HCT116 (cell line): ENCODE data around the gene ASB14. TPM values are rescaled to one million over a fixed set of nuclear protein-coding genes. Genes with fewer than 3 reads are reported as not detected.

Experiments
- ATAC-seq: fragments of 200-7000 bp; cut with Tn5 transposase; 2 replicates; pipeline ENCODE4 v1.9.1; 2020; ENCODE audit warnings: mild to moderate bottlenecking, moderate library complexity
- BruUV-seq: library from RNA; stranded (reverse); fragments of 400-500 nt; replicated peaks from 2 replicates; lab custom pipeline; 2021; lab: Mats Ljungman, UMichigan
- CTCF ChIA-PET: fragments of 300-600 bp; sonication (Branson Sonifier 250); formaldehyde crosslinking; loops from one replicate; lab custom pipeline; 2021; ENCODE audit warnings: antibody characterized with exemption; lab: Charles Lee
- POLR2A ChIA-PET: fragments of 300-600, 350-600 bp; sonication (Branson Sonifier 250); formaldehyde crosslinking; loops from one replicate; lab custom pipeline; 2021; ENCODE audit warnings: antibody characterized with exemption; lab: Charles Lee
- RAD21 ChIA-PET, 2 experiments: fragments of 300-600 bp; sonication (Branson Sonifier 250); formaldehyde crosslinking; loops; one replicate each; lab custom pipeline; 2023; ENCODE audit warnings: low total read pairs in 2 of 2; ENCODE audit not compliant: uncharacterized antibody in 2 of 2, unreplicated experiment in 2 of 2, low non-redundant PET in 1 of 2; lab: Charles Lee
- DNase-seq: peaks from one replicate; pipeline ENCODE4 v3.0.0-alpha.2; 2010; ENCODE audit warnings: low read depth, low spot score
- H2AFZ ChIP-seq: fragments of 200-600 bp; shearing (Covaris generic), sonication (generic); 2 replicates; pipeline ENCODE4 v1.6.1; 2017; ENCODE audit warnings: low read depth, mixed run types, mixed read lengths, antibody characterized with exemption, low read length; ENCODE audit not compliant: poor library complexity, severe bottlenecking
- H3K27ac ChIP-seq: 2 replicates; pipeline ENCODE4 v1.5.1; 2012; ENCODE audit warnings: low read depth, low read length
- H3K27me3 ChIP-seq: fragments of 200-600 bp; sonication (generic); 2 replicates; pipeline ENCODE4 v1.6.1; 2016; ENCODE audit warnings: mixed run types, low read length, mixed read lengths; ENCODE audit not compliant: insufficient read depth
- H3K36me3 ChIP-seq, 2 experiments: fragments of 200-500 bp in 1 of 2; fragments of 200-600 bp in 1 of 2; sonication (Bioruptor generic) in 1 of 2; sonication (generic) in 1 of 2; 2 replicates each; pipeline versions ENCODE4 v1.5.1 to v1.6.1; 2014 to 2016; ENCODE audit warnings: low read length in 2 of 2, inconsistent platforms in 1 of 2, mixed read lengths in 1 of 2, mixed run types in 1 of 2; ENCODE audit not compliant: insufficient read depth in 2 of 2, control insufficient read depth in 1 of 2
- H3K4me1 ChIP-seq, 2 experiments: fragments of 200-600 bp in 1 of 2; sonication (generic) in 1 of 2; 2 replicates each; pipeline versions ENCODE4 v1.5.1 to v1.6.1; 2012 to 2017; ENCODE audit warnings: low read length in 2 of 2, inconsistent platforms in 1 of 2, mild to moderate bottlenecking in 1 of 2, mixed read lengths in 1 of 2, mixed run types in 1 of 2, moderate library complexity in 1 of 2; ENCODE audit not compliant: insufficient read depth in 2 of 2, control insufficient read depth in 1 of 2
- H3K4me2 ChIP-seq: fragments of 200-600 bp; sonication (generic); 2 replicates; pipeline ENCODE4 v1.6.1; 2017; ENCODE audit warnings: mixed run types, low read length, mixed read lengths
- H3K4me3 ChIP-seq, 2 experiments: fragments of 200-600 bp in 1 of 2; sonication (generic) in 1 of 2; replicated peaks in 1 of 2; 2 replicates each; pipeline ENCODE4 v1.5.1; 2011 to 2016; ENCODE audit warnings: low read length in 2 of 2, control low read depth in 1 of 2, low read depth in 1 of 2, mild to moderate bottlenecking in 1 of 2, mixed read lengths in 1 of 2, mixed run types in 1 of 2
- H3K79me2 ChIP-seq: fragments of 200-600 bp; sonication (generic); 2 replicates; pipeline ENCODE4 v1.6.1; 2017; ENCODE audit warnings: mild to moderate bottlenecking, mixed run types, low read length, moderate library complexity, mixed read lengths; ENCODE audit not compliant: insufficient read depth
- H3K9ac ChIP-seq: fragments of 200-600 bp; sonication (generic); 2 replicates; pipeline ENCODE4 v1.6.1; 2016; ENCODE audit warnings: low read length, mixed read lengths
- H3K9me2 ChIP-seq: fragments of 200-600 bp; sonication (generic), shearing (Covaris generic); 2 replicates; pipeline ENCODE4 v1.6.1; 2017; ENCODE audit warnings: mixed run types, mild to moderate bottlenecking, moderate library complexity; ENCODE audit not compliant: insufficient read depth
- H3K9me3 ChIP-seq, 2 experiments: fragments of 200-500 bp in 1 of 2; fragments of 200-600 bp in 1 of 2; sonication (Bioruptor generic) in 1 of 2; sonication (generic) in 1 of 2; 2 replicates each; pipeline ENCODE4 v1.6.1; 2014 to 2017; ENCODE audit warnings: low read length in 2 of 2, mixed read lengths in 2 of 2, inconsistent platforms in 1 of 2, low read depth in 1 of 2, mild to moderate bottlenecking in 1 of 2, mixed run types in 1 of 2, moderate library complexity in 1 of 2; ENCODE audit not compliant: control insufficient read depth in 1 of 2, insufficient read depth in 1 of 2
- H4K20me1 ChIP-seq: fragments of 200-600 bp; sonication (generic), shearing (Covaris generic); 2 replicates; pipeline ENCODE4 v1.6.1; 2017; ENCODE audit warnings: mixed run types, mild to moderate bottlenecking, moderate library complexity; ENCODE audit not compliant: insufficient read depth
- CBX3 ChIP-seq: IDR thresholded peaks from 2 replicates; pipeline ENCODE4 v1.6.1; 2012; ENCODE audit warnings: low read depth
- CEBPB ChIP-seq: IDR thresholded peaks from 2 replicates; pipeline ENCODE4 v1.6.1; 2012; ENCODE audit warnings: low read depth
- EGR1 ChIP-seq: IDR thresholded peaks from 2 replicates; pipeline ENCODE4 v1.6.1; 2012; ENCODE audit warnings: low read depth
- ELF1 ChIP-seq: IDR thresholded peaks from 2 replicates; pipeline ENCODE4 v1.6.1; 2012; ENCODE audit warnings: low read depth, borderline replicate concordance
- EZH2 ChIP-seq: fragments of 200-600 bp; sonication (generic); IDR thresholded peaks from 2 replicates; pipeline ENCODE4 v1.6.1; 2017; ENCODE audit warnings: antibody characterized with exemption, mixed run types
- EZH2phosphoT487 ChIP-seq: fragments of 200-600 bp; IDR thresholded peaks from 2 replicates; pipeline ENCODE4 v1.6.1; 2018; ENCODE audit warnings: antibody characterized with exemption, borderline replicate concordance
- FOSL1 ChIP-seq: IDR thresholded peaks from 2 replicates; pipeline ENCODE4 v1.6.1; 2012; ENCODE audit warnings: low read depth
- JUND ChIP-seq: IDR thresholded peaks from 2 replicates; pipeline ENCODE4 v1.6.1; 2012
- POLR2AphosphoS5 ChIP-seq: IDR thresholded peaks from 2 replicates; pipeline ENCODE4 v1.6.1; 2011; ENCODE audit warnings: mild to moderate bottlenecking, low read depth, low read length, moderate library complexity
- RAD21 ChIP-seq: IDR thresholded peaks from 2 replicates; pipeline ENCODE4 v1.6.1; 2012; ENCODE audit warnings: low read depth, mild to moderate bottlenecking
- SIN3A ChIP-seq: IDR thresholded peaks from 2 replicates; pipeline ENCODE4 v1.6.1; 2012; ENCODE audit warnings: low read depth
- SP1 ChIP-seq: IDR thresholded peaks from 2 replicates; pipeline ENCODE4 v1.6.1; 2012; ENCODE audit warnings: low read depth
- YY1 ChIP-seq: IDR thresholded peaks from 2 replicates; pipeline ENCODE4 v1.6.1; 2011; ENCODE audit warnings: low read length, low read depth, moderate library complexity, mild to moderate bottlenecking; ENCODE audit not compliant: insufficient replicate concordance; ENCODE audit errors: extremely low read depth
- ZFX ChIP-seq: fragments of 450-650 bp; IDR thresholded peaks from 2 replicates; pipeline ENCODE4 v1.6.1; 2017
- ZNF274 ChIP-seq: fragments of 200-500 bp; sonication (Bioruptor generic); IDR thresholded peaks from 2 replicates; pipeline ENCODE4 v1.6.1; 2014; ENCODE audit warnings: mild to moderate bottlenecking, low read depth, low read length, inconsistent platforms
- intact Hi-C: fragments of 100-400 bp; cut with micrococcal nuclease; formaldehyde crosslinking; loops from 2 replicates; pipeline ENCODE4 v1.10.0; 2022
- total RNA-seq: library from RNA; stranded (reverse); gene quantifications from one replicate; pipeline ENCODE4 v1.2.1, GENCODE V29; 2021; ENCODE audit not compliant: unreplicated experiment
- TF ChIP-seq, protein P1 (sequence below): IDR thresholded peaks from 2 replicates; pipeline ENCODE4 v1.6.1; 2012
- TF ChIP-seq, protein P2 (sequence below): IDR thresholded peaks from 2 replicates; pipeline ENCODE4 v1.6.1; 2012; ENCODE audit warnings: low read depth
- TF ChIP-seq, protein P3 (sequence below), 3 experiments: fragments of 200-600 bp in 1 of 3; sonication (generic) in 1 of 3; IDR thresholded peaks in 2 of 3; conservative IDR thresholded peaks in 1 of 3; 2 replicates each; pipeline ENCODE4 v1.5.1; 2012 to 2017; ENCODE audit warnings: low read depth in 2 of 3, low read length in 2 of 3, antibody characterized with exemption in 1 of 3, borderline replicate concordance in 1 of 3, control low read depth in 1 of 3, mild to moderate bottlenecking in 1 of 3, mixed read lengths in 1 of 3, mixed run types in 1 of 3, moderate library complexity in 1 of 3; ENCODE audit not compliant: insufficient read depth in 1 of 3
- TF ChIP-seq, protein P4 (sequence below): IDR thresholded peaks from 2 replicates; pipeline ENCODE4 v1.6.1; 2011; ENCODE audit warnings: mild to moderate bottlenecking, low read length, moderate library complexity; ENCODE audit not compliant: insufficient replicate concordance; ENCODE audit errors: extremely low read depth
- TF ChIP-seq, protein P5 (sequence below): IDR thresholded peaks from 2 replicates; pipeline ENCODE4 v1.6.1; 2012

Gene ASB14
- total RNA-seq, 1 experiment from 2014 or later: not detected

DNA sequence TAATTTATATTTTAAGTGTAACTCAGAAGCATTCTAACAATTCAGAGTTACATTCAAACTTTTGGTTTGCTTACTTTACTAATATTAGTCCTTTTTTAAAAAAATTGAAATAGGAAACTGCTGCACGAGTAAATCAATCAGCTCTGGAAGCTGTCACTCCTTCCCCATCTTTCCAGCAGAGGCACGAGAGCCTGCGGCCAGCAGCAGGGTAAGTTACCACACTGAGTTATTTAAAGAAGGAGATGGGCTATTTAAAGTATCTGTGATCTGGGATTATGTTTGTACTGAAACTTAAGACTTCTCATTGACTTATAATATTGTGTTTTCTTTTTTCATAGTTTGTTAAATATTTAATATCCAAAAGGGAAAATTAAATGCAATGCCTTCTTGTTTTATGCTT lies 35.6 kb downstream of the ASB14 start:
- Histone ChIP-seq H3K36me3 (peaks cover 28 to 45% of the 10 kb centered on the region in 2 experiments), H2AFZ (no peak overlapping the region), H3K27ac (no peak overlapping the region), H3K4me3 (no peak overlapping the region), H3K9me2 (no peaks in the 10 kb centered on the region), H3K27me3 (no peaks in the 10 kb centered on the region), H3K4me2 (no peak overlapping the region), H4K20me1 (no peaks in the 10 kb centered on the region), H3K4me1 (no peaks in the 10 kb centered on the region), H3K9me3 (no peaks in the 10 kb centered on the region), H3K79me2 (no peaks in the 10 kb centered on the region; the same call in 1 of the 2 replicates), H3K9ac (no peak overlapping the region)
- DNase-seq: no peak
- ChIA-PET POLR2A (interaction anchor here (0.6 kb wide), 1 partner anchor 22 kb away, joined by 5 read pairs; no protein-coding TSS in a partner anchor), CTCF (no interaction called here), RAD21 (no interaction called here)
- TF ChIP-seq SIN3A: no peak
- no peak for TF ChIP-seq JUND
- TF ChIP-seq EZH2: no peak
- no peak for TF ChIP-seq EGR1
- no peak for TF ChIP-seq POLR2AphosphoS5
- TF ChIP-seq ZNF274: no peak
- TF ChIP-seq RAD21: no peak
- TF ChIP-seq ELF1: no peak
- no peak for TF ChIP-seq CEBPB
- no peak for TF ChIP-seq YY1
- TF ChIP-seq FOSL1: no peak
- TF ChIP-seq, protein P1, sequence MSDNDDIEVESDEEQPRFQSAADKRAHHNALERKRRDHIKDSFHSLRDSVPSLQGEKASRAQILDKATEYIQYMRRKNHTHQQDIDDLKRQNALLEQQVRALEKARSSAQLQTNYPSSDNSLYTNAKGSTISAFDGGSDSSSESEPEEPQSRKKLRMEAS: no peak
- no peak for TF ChIP-seq EZH2phosphoT487
- TF ChIP-seq, protein P2, sequence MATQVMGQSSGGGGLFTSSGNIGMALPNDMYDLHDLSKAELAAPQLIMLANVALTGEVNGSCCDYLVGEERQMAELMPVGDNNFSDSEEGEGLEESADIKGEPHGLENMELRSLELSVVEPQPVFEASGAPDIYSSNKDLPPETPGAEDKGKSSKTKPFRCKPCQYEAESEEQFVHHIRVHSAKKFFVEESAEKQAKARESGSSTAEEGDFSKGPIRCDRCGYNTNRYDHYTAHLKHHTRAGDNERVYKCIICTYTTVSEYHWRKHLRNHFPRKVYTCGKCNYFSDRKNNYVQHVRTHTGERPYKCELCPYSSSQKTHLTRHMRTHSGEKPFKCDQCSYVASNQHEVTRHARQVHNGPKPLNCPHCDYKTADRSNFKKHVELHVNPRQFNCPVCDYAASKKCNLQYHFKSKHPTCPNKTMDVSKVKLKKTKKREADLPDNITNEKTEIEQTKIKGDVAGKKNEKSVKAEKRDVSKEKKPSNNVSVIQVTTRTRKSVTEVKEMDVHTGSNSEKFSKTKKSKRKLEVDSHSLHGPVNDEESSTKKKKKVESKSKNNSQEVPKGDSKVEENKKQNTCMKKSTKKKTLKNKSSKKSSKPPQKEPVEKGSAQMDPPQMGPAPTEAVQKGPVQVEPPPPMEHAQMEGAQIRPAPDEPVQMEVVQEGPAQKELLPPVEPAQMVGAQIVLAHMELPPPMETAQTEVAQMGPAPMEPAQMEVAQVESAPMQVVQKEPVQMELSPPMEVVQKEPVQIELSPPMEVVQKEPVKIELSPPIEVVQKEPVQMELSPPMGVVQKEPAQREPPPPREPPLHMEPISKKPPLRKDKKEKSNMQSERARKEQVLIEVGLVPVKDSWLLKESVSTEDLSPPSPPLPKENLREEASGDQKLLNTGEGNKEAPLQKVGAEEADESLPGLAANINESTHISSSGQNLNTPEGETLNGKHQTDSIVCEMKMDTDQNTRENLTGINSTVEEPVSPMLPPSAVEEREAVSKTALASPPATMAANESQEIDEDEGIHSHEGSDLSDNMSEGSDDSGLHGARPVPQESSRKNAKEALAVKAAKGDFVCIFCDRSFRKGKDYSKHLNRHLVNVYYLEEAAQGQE: no peak
- TF ChIP-seq CBX3: no peak
- TF ChIP-seq ZFX: no peak
- no peak for TF ChIP-seq SP1
- TF ChIP-seq, protein P3, sequence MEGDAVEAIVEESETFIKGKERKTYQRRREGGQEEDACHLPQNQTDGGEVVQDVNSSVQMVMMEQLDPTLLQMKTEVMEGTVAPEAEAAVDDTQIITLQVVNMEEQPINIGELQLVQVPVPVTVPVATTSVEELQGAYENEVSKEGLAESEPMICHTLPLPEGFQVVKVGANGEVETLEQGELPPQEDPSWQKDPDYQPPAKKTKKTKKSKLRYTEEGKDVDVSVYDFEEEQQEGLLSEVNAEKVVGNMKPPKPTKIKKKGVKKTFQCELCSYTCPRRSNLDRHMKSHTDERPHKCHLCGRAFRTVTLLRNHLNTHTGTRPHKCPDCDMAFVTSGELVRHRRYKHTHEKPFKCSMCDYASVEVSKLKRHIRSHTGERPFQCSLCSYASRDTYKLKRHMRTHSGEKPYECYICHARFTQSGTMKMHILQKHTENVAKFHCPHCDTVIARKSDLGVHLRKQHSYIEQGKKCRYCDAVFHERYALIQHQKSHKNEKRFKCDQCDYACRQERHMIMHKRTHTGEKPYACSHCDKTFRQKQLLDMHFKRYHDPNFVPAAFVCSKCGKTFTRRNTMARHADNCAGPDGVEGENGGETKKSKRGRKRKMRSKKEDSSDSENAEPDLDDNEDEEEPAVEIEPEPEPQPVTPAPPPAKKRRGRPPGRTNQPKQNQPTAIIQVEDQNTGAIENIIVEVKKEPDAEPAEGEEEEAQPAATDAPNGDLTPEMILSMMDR (IDR thresholded peaks at IDR 0.05 in 2 of 3, conservative IDR thresholded peaks at IDR 0.05 in 1 of 3; ENCODE audit: borderline replicate concordance in 1 of 3, insufficient read depth in 1 of 3, low read depth in 2 of 3, low read length in 2 of 3): no peak
- TF ChIP-seq, protein P4, sequence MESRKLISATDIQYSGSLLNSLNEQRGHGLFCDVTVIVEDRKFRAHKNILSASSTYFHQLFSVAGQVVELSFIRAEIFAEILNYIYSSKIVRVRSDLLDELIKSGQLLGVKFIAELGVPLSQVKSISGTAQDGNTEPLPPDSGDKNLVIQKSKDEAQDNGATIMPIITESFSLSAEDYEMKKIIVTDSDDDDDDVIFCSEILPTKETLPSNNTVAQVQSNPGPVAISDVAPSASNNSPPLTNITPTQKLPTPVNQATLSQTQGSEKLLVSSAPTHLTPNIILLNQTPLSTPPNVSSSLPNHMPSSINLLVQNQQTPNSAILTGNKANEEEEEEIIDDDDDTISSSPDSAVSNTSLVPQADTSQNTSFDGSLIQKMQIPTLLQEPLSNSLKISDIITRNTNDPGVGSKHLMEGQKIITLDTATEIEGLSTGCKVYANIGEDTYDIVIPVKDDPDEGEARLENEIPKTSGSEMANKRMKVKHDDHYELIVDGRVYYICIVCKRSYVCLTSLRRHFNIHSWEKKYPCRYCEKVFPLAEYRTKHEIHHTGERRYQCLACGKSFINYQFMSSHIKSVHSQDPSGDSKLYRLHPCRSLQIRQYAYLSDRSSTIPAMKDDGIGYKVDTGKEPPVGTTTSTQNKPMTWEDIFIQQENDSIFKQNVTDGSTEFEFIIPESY: no peak
- TF ChIP-seq, protein P5, sequence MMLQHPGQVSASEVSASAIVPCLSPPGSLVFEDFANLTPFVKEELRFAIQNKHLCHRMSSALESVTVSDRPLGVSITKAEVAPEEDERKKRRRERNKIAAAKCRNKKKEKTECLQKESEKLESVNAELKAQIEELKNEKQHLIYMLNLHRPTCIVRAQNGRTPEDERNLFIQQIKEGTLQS: no peak
- intact Hi-C loops: no loop called here
- no TSS peak for BruUV-seq
- no peak for ATAC-seq
